Measurements from ENCODE around the gene CHCHD3.
"Not testable (repeated sequence)": the region's sequence is repeated elsewhere in the genome, so short reads cannot be mapped to it uniquely, and the experiment has no call there.

Gene CHCHD3

DNA sequence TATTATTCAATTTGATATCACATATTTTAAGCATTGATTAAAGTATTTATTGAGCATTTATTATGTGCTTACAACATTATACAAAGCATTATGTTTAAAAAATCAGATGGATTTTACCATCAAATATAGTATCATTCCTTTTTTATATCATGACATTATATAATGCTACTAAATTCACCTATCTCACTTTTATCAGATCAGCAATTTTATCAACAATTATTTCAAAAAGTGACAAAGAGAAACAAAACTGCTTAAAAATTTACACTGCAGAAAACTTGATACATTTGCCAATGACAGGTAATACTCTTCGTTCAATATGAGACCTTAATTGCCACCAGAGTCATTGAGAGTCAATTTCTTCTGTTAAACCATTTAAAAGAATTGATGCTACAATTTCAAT, 82.0 kb downstream of the CHCHD3 start:
- DNase-seq, result no peak

- no peak for DNase-seq
Measured at GRCh38 chr7:132998763-132999162, 83.1 kb downstream of the CHCHD3 start.

GRCh38 chr7:132997505-132997904, 84.4 kb downstream of the CHCHD3 start:
- DNase-seq, result no peak

DNA sequence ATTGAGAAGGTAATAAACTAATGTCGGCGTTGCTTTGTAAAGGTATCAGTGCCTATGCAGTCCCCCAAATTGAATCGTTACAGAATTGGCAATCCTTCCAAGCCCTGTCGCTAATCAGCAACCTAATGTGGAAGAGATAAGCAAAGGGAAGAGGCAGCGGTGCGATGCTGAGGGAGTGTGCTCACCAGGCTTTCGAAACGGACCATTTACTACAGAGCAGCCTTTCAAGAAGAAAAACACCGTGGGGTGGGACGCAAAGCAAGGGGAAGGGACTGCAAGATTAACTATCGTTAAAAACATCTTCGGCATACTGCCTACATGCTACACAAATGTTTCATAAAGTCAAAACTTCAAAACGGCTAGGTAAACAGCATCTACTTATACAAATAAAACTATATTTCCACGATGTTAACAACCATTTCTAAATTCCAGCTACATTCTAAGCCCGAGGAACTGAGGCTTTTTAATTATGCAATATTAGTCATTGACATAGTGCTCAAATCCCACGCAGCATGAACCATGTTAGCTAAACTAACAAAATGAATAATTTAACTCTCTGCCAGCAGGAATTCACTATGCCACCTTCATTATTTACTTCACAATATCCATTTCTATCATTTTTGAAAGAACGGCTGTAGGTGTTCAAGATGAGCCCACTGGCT, 85.2 kb downstream of the CHCHD3 start:
- no peak for DNase-seq

GRCh38 chr7:132993377-132994013, 88.4 kb downstream of the CHCHD3 start:
- no peak for DNase-seq

GRCh38 chr7:132991615-132992587, 90.0 kb downstream of the CHCHD3 start:
- DNase-seq, result no peak

GRCh38 chr7:132988117-132988516, 93.8 kb downstream of the CHCHD3 start:
- DNase-seq, result no peak

DNA sequence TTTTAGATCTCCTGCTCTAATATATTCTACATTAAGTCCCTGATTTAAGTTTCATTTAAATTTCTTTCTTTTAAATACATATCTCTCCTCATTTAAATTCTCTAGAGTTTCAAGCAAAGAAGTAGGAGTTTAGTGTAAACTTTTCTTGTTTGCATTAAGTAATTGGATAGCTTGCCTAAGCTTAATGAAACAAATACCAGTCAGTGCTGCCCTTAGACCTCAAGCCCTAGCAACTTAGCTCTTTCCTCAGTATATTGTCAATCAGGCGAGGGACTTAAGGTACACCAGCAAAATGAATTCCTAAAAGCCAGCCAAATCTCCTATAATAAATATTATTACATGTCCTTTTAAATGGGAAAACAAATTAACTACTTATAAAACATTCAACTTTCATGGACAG, 101.5 kb downstream of the CHCHD3 start:
- DNase-seq, result no peak

DNA sequence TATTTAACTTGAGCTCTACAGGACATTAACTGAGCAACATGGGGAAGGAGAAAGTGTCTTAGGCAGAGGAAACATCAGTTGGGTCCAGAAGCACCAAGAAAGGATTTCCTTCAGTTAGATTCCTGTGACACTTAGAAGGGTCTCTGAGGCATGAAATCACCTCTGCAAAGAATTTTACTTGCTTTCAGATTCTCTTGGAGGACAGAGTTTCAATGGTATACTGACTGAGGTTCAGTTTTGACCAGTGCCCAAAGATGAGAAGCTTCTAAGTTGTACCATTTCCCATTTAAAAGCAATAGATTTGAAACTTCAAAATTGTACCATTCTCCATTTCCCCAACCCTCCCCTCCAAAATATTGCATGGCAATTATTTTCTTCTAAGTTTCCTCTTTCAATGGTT, 102.4 kb downstream of the CHCHD3 start:
- DNase-seq, result no peak

- DNase-seq, result no peak
Measured at GRCh38 chr7:132977234-132977633, 104.7 kb downstream of the CHCHD3 start.

DNA sequence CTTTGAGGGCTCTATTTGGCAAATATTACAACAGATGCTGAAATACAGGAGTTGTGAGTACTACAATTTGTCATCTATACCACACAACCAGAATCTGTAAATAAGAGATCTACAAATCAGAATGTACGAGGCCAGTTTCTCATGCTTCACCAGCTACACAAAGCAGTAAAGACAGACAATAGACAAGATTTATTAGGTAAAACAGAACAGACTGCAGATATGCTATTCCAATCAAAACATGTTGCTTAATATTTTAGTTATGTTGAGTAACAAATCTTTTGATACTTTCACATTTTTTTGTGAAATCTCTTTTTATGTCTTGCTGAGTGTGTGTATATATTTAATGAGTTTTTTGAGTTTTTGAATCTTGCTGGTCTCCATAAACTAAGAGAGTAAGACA, 109.1 kb downstream of the CHCHD3 start:
- DNase-seq, result no peak

DNA sequence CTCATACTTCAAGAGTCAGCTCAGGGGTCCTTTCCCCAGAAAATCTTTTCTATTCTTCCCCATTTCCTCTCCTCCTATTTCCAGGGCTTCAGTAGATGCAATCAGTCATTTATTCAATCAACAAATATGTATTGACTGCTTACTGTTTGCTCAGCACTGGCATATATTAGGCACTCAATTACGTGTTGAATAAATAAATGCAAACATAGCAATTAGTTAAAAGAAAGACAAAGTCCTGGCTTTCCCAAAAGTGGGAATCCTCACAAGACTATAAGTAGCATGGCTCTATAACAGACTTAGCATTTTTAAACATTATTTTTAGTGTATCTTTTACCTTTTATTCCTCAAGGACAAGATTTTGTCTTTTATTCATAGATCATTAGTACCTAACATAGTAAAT, 111.6 kb downstream of the CHCHD3 start:
- DNase-seq, result no peak

DNA sequence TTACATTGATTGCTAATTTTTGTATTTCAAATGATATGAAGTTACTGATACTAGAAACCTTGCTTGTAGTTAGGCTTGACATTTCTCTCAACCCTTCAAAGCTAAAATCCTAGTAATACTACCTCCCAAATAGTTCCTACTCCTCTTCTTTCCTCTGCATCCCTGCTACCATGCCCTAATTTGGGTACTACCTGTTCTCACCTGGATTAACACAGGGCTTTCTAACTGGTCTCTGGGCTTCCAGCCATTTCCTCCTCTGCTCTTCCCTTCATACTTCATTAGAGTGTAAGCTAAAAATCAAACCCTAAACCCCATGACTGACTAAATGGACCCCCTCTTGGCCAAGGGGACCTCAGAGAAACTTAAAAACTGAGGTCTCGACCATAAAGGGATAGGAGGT, 112.4 kb downstream of the CHCHD3 start:
- DNase-seq, result no peak

- not testable (repeated sequence) for DNase-seq
Measured at GRCh38 chr7:132967470-132967848, 114.4 kb downstream of the CHCHD3 start.

GRCh38 chr7:132966754-132967469, 115.0 kb downstream of the CHCHD3 start:
- DNase-seq, result no peak

DNA sequence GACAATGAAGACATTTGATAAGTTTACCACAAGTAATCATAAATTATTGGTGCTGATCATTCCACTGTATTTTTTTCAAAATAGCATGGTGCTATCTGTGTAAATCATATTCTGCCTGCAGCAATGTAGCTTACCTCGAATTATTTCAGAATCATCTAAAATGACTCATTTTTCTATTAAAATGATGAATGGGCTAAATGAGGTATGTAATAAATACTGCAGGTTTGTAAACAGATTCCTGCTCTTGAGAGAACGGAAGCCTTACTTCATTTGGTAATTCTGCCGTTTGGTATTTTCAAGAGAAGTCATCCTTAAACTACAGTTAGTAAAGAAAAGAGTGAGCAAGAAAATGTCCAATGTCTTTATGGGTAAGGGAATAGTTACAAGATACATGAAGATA, 115.9 kb downstream of the CHCHD3 start:
- DNase-seq, result no peak

- DNase-seq, result no peak
Measured at GRCh38 chr7:132964876-132965275, 117.0 kb downstream of the CHCHD3 start.

DNA sequence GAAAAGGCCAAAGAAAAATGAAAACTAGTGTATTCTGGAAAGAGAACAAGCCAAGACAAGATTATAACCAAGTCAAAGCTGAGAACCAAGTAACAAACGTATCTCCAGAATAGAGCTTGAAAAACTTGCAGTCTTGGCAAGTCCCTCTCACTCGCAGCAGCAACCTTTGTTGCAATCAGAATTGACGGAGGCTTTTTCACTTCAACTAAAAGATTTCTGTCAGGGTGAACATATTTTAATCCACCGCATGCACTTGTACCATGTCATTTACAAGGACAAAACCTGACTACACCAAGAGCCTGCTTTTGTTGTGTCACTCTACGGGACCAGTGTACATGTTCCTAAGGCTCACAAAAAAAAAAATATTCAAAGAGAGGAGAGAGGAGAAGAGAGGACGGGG, 122.0 kb downstream of the CHCHD3 start:
- DNase-seq, result no peak

DNA sequence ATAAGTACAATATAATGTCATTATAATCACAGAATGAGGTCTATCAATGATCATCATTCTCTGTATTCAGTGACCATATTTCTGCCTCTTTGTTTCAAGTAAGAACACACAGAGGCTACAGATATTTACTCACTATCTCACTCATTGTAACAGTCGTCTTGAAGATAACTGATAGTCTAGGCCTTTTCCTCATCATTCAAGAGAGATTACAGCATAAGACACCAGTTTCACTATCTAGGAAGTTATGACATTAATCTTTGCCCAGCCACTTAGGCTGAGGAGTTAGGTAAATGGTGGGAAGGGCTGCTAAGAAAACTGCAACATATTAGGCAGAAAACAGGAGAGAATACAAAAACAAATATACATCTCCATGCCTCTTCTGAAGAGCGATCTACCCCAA, 125.3 kb downstream of the CHCHD3 start:
- no peak for DNase-seq

DNA sequence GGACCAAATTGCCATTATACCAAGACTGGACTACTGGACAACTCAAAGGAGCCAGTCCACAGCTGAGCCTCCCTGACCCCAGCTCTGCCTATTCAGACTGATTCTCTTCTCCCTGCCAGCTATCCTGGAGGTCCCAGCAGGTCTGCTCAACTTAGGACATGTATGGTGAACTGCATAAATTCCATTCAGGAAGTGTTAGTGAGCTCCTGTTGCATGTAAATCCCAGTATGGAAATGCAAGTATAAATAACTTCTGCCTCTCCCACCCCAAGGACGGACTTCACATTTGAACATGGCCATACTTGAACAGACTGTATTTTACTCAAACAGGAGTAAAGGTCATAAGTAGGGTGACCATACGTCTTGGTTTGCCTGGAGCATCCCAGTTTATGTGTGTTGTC, 128.4 kb downstream of the CHCHD3 start:
- DNase-seq, result no peak

DNA sequence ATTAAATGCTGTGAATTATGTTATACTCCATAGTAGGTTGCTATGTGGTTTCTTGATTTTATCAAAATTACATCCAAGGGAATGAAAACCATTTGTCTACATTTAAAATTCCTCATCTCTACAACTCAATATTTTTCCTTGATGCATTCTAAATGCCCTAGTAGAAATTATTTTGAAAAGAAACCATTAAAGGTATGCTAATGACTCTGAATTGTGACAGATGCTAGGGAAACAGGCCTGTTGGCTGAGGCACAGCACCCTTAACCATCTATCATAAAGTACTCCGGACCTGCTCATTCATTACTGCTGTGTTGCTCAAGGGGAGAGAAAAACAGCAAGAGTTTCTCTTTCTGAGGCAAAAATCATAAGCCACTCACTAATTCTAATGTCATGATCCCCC, 131.2 kb downstream of the CHCHD3 start:
- DNase-seq, result no peak

- DNase-seq, result no peak
Measured at GRCh38 chr7:132947011-132947410, 134.9 kb downstream of the CHCHD3 start.

DNA sequence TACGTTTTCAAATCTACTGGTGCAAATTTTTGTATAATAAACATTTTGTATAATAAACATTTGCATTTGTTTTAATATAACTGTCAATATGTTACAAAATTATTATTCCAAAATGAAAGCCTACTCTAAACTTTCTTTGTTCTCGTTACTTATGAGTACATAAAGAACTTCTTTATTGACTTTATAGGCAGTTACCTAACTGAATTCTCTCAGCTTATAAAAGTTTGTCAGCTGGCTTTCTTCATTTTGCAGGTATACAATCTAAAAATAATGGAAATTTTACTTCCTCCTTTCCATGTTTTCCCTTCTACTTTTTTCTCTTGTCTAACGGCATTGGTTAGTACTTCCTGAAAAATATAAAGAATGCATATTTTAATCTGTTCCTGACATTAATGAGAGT, 137.1 kb downstream of the CHCHD3 start:
- no peak for DNase-seq
